HG03066 (cell line): Measurements from ENCODE around the gene ZIC2.

Source experiments
- ATAC-seq: cut with Tn5 transposase; IDR thresholded peaks from one replicate; pipeline ENCODE4 v1.9.1; 2021; ENCODE audit warnings: low read depth; ENCODE audit not compliant: unreplicated experiment

Gene ZIC2

DNA sequence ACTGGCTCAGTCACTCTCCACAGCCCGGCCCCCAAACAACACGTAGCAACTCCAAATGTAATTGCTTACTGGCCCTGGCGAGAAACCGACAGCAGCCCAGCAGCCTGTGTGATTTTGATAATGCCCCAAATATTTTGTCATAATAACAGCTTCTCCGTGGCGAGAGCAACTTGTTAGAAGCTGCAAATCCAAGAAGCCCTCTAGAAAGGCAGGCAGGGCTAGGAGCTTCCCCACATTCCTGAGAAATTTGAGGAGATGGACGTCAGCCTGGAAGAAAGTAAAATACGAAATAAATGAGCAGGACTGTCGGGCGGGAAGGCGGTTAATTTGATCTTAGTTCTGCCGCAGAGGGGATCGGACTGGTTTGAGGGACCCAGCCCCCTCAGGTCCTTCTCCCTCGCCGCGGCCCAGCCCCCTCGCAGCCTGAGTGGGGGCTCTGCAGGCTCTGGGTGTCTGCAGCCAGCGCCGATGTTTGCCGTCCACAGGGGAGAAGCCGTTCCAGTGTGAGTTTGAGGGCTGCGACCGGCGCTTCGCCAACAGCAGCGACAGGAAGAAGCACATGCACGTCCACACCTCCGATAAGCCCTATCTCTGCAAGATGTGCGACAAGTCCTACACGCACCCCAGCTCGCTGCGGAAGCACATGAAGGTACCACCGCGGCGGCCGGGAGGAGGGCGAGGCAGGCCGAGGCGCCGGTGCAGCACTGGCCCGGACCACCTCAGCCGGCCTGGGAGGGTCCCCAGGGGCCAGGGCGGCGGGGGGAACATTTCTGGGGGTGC, 3.1 kb downstream of the ZIC2 start:
- no peak for ATAC-seq

- ATAC-seq, result no peak
Observed at GRCh38 chr13:99985241-99985874, 3.8 kb downstream of the ZIC2 start.

DNA sequence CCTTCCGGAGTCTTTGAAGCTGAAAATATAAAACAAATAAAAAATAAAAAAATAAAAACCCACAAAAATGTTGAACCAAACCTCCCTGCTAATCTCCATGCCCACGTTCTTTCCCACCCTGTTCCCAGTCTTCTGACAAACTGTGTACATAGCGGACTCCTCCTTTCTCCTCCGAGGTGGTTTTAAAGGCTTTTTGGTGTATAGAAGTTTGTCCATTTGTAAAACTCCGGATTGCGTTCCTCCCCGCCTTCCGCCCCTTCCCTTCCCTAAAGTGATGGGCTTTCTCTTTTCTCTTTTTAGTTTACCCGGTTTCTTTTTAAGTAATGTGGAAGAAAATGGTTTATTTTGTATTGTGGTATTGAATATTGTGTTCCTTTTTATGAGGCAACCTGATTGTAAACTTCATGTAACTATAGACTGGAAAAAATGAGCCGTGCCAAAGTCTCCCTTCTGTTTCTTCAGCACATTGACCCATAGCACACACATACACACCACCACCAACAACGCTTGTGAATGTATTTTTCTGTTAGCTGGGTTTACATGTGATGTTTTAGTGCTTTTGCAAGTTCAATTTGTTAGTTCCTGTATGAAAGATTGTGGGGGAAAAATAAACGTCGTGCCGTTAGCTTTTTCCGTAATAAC, 4.4 kb downstream of the ZIC2 start:
- no peak for ATAC-seq

DNA sequence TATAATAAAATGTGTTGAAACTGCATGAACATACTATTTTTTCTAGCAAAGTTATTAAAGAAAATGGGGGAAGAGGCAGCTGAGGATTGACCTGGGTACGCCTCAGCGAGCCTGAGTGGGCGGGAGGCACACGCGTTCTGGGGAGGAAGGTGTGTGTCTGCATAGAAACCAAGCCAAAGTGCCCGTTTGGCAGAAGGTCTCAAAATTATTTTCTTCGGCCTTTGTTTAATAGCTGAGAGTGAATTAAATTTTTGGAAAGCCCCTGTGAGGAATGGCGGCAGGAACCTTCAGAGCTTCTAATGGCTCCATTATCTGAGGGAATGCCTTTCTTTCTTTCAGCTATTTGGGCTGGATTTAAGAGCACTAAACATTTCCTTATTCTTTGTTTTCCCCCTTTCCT, 5.2 kb downstream of the ZIC2 start:
- ATAC-seq, result no peak

DNA sequence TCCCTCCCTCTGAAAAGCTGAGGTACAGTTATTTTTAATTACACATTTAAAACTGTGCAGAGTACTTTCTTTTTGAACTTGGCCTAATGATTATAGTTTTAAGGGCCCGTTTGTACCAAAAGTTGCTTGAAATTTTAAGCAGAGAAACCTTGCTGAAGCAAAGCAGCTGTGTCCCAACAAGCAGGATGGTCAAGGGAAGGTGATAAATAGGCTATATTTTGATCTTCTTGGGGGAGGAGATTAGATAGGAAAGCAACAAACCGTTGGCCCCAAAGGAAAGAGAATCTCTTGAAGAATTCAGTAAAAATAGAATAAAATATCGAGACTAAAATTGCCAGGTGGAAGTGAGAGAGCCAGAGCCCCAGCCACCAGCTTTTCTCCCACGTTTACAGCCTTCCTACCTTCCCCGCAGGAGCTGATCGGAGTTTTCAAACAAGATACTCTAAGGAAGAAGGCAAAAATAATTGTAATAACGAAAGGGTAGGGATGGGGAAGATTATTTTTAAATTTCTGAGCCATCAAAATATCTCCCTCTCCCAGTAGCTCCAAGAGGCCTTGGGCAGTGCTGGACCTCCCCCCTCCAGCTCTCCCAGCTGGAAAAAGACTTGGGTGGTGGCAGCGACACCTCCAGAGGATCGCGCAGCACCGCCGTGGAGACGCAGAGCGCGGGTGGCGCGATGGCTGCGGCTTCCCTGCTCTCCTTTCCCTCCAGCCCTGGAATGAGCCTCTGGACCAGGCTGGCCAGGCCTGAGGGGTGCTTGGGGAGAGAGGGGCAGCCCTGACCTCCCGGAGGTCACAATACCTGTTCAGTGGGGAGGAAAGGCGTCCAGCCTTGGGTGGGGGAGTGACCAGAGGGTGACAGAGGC, 5.8 kb downstream of the ZIC2 start:
- no peak for ATAC-seq

DNA sequence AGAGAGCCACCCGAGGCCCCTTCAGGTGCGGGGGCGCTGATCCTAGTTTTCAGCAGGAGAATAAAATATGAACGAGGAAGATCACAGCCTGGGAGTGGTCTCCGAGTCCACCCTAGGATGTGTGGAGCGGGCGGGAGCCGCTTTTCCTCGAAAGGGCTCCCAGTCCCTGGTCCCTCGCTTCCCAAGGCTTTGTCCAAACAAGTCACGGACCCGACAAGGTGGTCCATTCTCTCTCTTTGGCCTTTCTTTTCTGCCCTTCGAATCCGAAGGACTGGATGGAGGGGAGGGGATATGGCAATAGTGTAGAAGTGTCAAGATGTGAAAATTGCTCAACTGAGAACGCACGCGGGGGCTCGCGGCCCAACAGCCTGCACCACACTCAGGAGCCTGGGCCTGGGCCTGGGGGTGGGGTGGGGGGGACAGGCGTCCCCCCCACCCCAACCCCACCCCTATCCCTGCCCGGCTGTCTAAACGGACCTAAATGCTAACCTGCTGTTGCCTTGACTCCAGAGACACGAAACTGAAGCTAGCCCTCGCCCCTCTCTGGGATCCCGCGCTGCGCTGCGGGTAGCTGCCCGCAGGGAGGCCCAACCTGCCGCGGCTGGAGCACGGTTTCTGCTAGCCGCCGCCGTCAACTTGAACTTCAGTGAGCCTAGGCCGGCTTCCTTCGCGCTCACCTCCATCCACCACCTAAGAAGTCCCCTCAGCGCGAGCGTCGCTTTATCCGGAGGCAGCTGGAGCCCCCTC, 7.1 kb downstream of the ZIC2 start:
- no peak for ATAC-seq

DNA sequence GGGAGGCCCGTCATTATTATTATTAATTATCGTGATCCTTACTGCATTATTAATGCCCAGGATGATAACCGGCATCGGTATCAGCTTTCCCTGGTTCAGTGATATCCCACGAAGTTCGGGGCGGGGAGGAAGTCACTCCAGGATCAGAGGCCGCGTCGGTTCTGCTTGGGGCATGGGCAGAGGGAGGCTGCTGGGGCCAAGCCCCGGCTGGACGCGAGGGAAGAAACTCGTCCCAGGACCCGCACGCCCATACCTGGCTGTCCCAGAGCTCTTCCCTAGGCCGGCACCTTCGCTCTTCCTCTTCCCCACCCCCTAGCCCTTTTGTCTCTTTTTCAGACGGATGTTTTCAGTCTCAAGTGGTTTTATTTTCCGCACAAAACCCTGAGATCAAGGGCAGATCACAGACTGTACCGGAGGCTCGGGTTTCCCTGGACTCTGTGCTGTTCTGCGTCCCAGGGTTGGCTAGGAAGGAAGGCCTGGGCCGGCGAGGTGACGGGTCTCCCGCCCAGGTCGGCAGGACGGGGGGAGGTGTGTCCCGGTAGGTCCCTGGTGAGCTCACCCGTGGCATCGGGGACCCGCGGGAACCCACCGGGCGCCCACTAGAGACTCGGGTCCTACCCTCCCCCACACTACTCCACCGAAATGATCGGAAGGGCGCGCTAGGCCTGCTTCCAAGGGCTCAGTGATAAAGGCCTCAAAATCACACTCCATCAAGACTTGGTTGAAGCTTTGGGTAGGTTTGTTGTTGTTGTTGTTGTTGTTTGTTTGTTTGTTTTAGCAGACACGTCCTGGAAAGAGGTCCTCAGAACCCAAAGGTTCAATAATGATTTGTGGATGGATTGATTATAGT, 7.9 kb downstream of the ZIC2 start:
- no peak for ATAC-seq

- no peak for ATAC-seq
Observed at GRCh38 chr13:99990126-99990977, 8.8 kb downstream of the ZIC2 start.

- no peak for ATAC-seq
Observed at GRCh38 chr13:99991013-99991827, 9.6 kb downstream of the ZIC2 start.

GRCh38 chr13:99991828-99992775, 10.5 kb downstream of the ZIC2 start:
- no peak for ATAC-seq

DNA sequence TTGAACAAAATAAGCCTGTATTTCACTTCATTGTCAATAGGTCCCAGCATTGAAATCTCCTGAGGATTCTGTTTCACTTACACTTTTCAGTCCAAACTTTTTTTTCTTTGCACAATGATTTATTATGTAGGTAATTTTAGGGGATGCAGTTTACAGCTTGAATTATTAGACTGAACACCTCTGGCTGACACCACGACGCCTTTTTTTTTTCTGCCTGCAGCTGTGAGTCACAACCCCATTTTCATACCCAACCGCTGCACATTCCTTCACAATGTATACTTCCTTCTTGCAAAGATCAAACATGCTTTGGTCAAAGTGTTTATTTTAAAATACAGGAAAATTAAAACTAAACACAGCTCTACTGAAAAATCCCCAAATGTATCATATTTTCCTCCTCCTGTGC, 11.4 kb downstream of the ZIC2 start:
- ATAC-seq, result no peak

GRCh38 chr13:99993660-99994637, 12.4 kb downstream of the ZIC2 start:
- no peak for ATAC-seq

- no peak for ATAC-seq
Observed at GRCh38 chr13:99994638-99995020, 13.0 kb downstream of the ZIC2 start.

DNA sequence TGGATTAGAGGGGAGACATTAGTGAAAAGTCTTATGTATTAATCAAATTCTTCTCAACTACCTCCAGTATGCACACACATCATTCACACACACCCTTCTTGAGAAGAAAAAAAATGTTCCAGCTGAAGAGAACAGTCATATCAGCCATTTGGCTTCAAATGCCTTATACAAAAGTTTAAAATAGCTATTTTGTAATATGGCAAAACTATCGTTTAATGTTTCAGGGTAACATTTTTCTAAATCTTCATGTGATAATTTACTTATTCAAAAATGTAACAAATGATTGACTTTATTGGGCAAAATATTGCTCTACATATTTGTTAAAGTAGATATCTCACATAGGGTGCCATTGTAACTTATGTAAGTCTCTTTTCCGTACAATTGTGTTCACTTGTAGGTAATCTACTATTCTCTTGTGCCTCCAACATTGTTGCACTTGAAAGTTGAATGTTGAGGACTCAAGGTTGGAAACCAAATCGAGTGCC, 13.6 kb downstream of the ZIC2 start:
- ATAC-seq, result no peak
